ENCODE data around the gene GDF10. TPM values are rescaled to one million over a fixed set of nuclear protein-coding genes. Genes with fewer than 3 reads are reported as not detected.

Gene GDF10
- total RNA-seq, 1 experiment from 2014 or later: not detected

GRCh38 chr10:47278720-47279119 is 21.3 kb upstream of the GDF10 start:
- Histone ChIP-seq H3K9me3 (replicated peaks) (peaks cover under 1% of the 10 kb centered on the region; the same call in 1 of the 2 replicates), H3K27ac (no peak overlapping the region), H3K27me3 (replicated peaks) (peaks cover 6% of the 10 kb centered on the region; the same call in 1 of the 2 replicates), H3K4me1 (replicated peaks) (no peaks in the 10 kb centered on the region), H3K4me3 (no peak overlapping the region), H3K36me3 (no peaks in the 10 kb centered on the region)
- DNase-seq (ENCODE audit: low read depth in 1 of 2, low spot score in 2 of 2): no peak

GRCh38 chr10:47279276-47279675 is 20.7 kb upstream of the GDF10 start:
- Histone ChIP-seq H3K4me3 (no peak overlapping the region), H3K27me3 (replicated peaks) (peaks cover 6% of the 10 kb centered on the region; the same call in 1 of the 2 replicates), H3K27ac (no peak overlapping the region), H3K36me3 (no peaks in the 10 kb centered on the region), H3K4me1 (replicated peaks) (no peaks in the 10 kb centered on the region), H3K9me3 (replicated peaks) (no peaks in the 10 kb centered on the region)
- no peak for DNase-seq (ENCODE audit: low read depth in 1 of 2, low spot score in 2 of 2)

GRCh38 chr10:47282005-47282656 is 17.9 kb upstream of the GDF10 start:
- no peak overlapping the region for H3K4me3 ChIP-seq
- H3K27me3 ChIP-seq (replicated peaks): no peaks in the 10 kb centered on the region
- no peaks in the 10 kb centered on the region for H3K4me1 ChIP-seq (replicated peaks)
- no peak for DNase-seq (ENCODE audit: low read depth in 1 of 2, low spot score in 2 of 2)
- no peak overlapping the region for H3K27ac ChIP-seq
- no peaks in the 10 kb centered on the region for H3K9me3 ChIP-seq (replicated peaks)
- H3K36me3 ChIP-seq: no peaks in the 10 kb centered on the region

GRCh38 chr10:47282657-47283018 is 17.4 kb upstream of the GDF10 start:
- no peak overlapping the region for H3K27ac ChIP-seq
- H3K36me3 ChIP-seq: no peaks in the 10 kb centered on the region
- no peak for DNase-seq (ENCODE audit: low read depth in 1 of 2, low spot score in 2 of 2)
- H3K27me3 ChIP-seq (replicated peaks): no peaks in the 10 kb centered on the region
- H3K4me1 ChIP-seq (replicated peaks): no peaks in the 10 kb centered on the region
- H3K4me3 ChIP-seq: no peak overlapping the region
- H3K9me3 ChIP-seq (replicated peaks): no peaks in the 10 kb centered on the region

GRCh38 chr10:47283101-47283630 is 16.8 kb upstream of the GDF10 start:
- Histone ChIP-seq H3K36me3 (no peaks in the 10 kb centered on the region), H3K4me3 (no peak overlapping the region), H3K9me3 (replicated peaks) (no peaks in the 10 kb centered on the region), H3K27me3 (replicated peaks) (no peaks in the 10 kb centered on the region), H3K27ac (no peak overlapping the region), H3K4me1 (replicated peaks) (no peaks in the 10 kb centered on the region)
- DNase-seq (ENCODE audit: low read depth in 1 of 2, low spot score in 2 of 2): no peak

- no peaks in the 10 kb centered on the region for H3K36me3 ChIP-seq
- H3K9me3 ChIP-seq (replicated peaks): no peaks in the 10 kb centered on the region
- H3K4me1 ChIP-seq (replicated peaks): no peaks in the 10 kb centered on the region
- H3K27me3 ChIP-seq (replicated peaks): no peaks in the 10 kb centered on the region
- no peak overlapping the region for H3K27ac ChIP-seq
- H3K4me3 ChIP-seq: no peak overlapping the region
- DNase-seq (ENCODE audit: low read depth in 1 of 2, low spot score in 2 of 2): no peak
Measured at GRCh38 chr10:47283848-47284247, 16.1 kb upstream of the GDF10 start.

GRCh38 chr10:47285381-47286115 is 14.4 kb upstream of the GDF10 start:
- H3K27ac ChIP-seq: no peak overlapping the region
- H3K36me3 ChIP-seq: no peaks in the 10 kb centered on the region
- H3K4me1 ChIP-seq (replicated peaks): no peaks in the 10 kb centered on the region

GRCh38 chr10:47286116-47286505 is 13.9 kb upstream of the GDF10 start:
- no peak for DNase-seq (ENCODE audit: low read depth in 1 of 2, low spot score in 2 of 2)
- no peaks in the 10 kb centered on the region for H3K27me3 ChIP-seq (replicated peaks)
- H3K36me3 ChIP-seq: no peaks in the 10 kb centered on the region
- no peak overlapping the region for H3K4me3 ChIP-seq
- H3K9me3 ChIP-seq (replicated peaks): no peaks in the 10 kb centered on the region
- H3K4me1 ChIP-seq (replicated peaks): no peaks in the 10 kb centered on the region
- H3K27ac ChIP-seq: no peak overlapping the region

More at GRCh38 chr10:47285381-47286115, 14.4 kb upstream of the GDF10 start:
- Histone ChIP-seq H3K4me3 (no peak overlapping the region), H3K27me3 (replicated peaks) (no peaks in the 10 kb centered on the region), H3K9me3 (replicated peaks) (no peaks in the 10 kb centered on the region)
- no peak for DNase-seq (ENCODE audit: low read depth in 1 of 2, low spot score in 2 of 2)

GRCh38 chr10:47286591-47287315 is 13.2 kb upstream of the GDF10 start:
- no peak for DNase-seq (ENCODE audit: low read depth in 1 of 2, low spot score in 2 of 2)
- H3K4me1 ChIP-seq (replicated peaks): no peaks in the 10 kb centered on the region
- H3K36me3 ChIP-seq: no peaks in the 10 kb centered on the region
- no peak overlapping the region for H3K4me3 ChIP-seq
- no peaks in the 10 kb centered on the region for H3K9me3 ChIP-seq (replicated peaks)
- H3K27ac ChIP-seq: no peak overlapping the region
- no peaks in the 10 kb centered on the region for H3K27me3 ChIP-seq (replicated peaks)

- no peaks in the 10 kb centered on the region for H3K36me3 ChIP-seq
- no peak overlapping the region for H3K4me3 ChIP-seq
- no peak overlapping the region for H3K27ac ChIP-seq
- DNase-seq (ENCODE audit: low read depth in 1 of 2, low spot score in 2 of 2): peak in 1 of 2 experiments; percentile 25
- no peaks in the 10 kb centered on the region for H3K27me3 ChIP-seq (replicated peaks)
- H3K4me1 ChIP-seq (replicated peaks): no peaks in the 10 kb centered on the region
- H3K9me3 ChIP-seq (replicated peaks): no peaks in the 10 kb centered on the region
Measured at GRCh38 chr10:47287365-47287802, 12.6 kb upstream of the GDF10 start.

GRCh38 chr10:47287805-47288204 is 12.2 kb upstream of the GDF10 start:
- no peak overlapping the region for H3K4me3 ChIP-seq

GRCh38 chr10:47288236-47288635 is 11.8 kb upstream of the GDF10 start:
- Histone ChIP-seq H3K27ac (no peak overlapping the region), H3K36me3 (no peaks in the 10 kb centered on the region), H3K9me3 (replicated peaks) (no peaks in the 10 kb centered on the region), H3K27me3 (replicated peaks) (no peaks in the 10 kb centered on the region), H3K4me3 (no peak overlapping the region), H3K4me1 (replicated peaks) (no peaks in the 10 kb centered on the region)
- DNase-seq (ENCODE audit: low read depth in 1 of 2, low spot score in 2 of 2): peak in 1 of 2 experiments; percentile 22

More at GRCh38 chr10:47287805-47288204, 12.2 kb upstream of the GDF10 start:
- DNase-seq (ENCODE audit: low read depth in 1 of 2, low spot score in 2 of 2): peak in 1 of 2 experiments; percentile 25
- Histone ChIP-seq H3K27me3 (replicated peaks) (no peaks in the 10 kb centered on the region), H3K9me3 (replicated peaks) (no peaks in the 10 kb centered on the region), H3K36me3 (no peaks in the 10 kb centered on the region), H3K4me1 (replicated peaks) (no peaks in the 10 kb centered on the region), H3K27ac (no peak overlapping the region)

GRCh38 chr10:47288916-47289495 is 11.0 kb upstream of the GDF10 start:
- H3K36me3 ChIP-seq: no peaks in the 10 kb centered on the region
- no peaks in the 10 kb centered on the region for H3K9me3 ChIP-seq (replicated peaks)
- H3K27me3 ChIP-seq (replicated peaks): 0 out of 2 replicates have a peak, but pooled peaks cover 3% of the 10 kb centered on the region
- no peak overlapping the region for H3K27ac ChIP-seq
- no peaks in the 10 kb centered on the region for H3K4me1 ChIP-seq (replicated peaks)
- peak in 1 of 2 experiments; percentile 29 for DNase-seq (ENCODE audit: low read depth in 1 of 2, low spot score in 2 of 2)
- no peak overlapping the region for H3K4me3 ChIP-seq
